ENCODE measurements around the gene MYBPC3.
"Not testable (repeated sequence)": the region's sequence is repeated elsewhere in the genome, so short reads cannot be mapped to it uniquely, and the experiment has no call there.

MYBPC3 gene

GRCh38 chr11:47338396-47339241 lies 13.9 kb downstream of the MYBPC3 start:
- DNase-seq (ENCODE audit: low spot score), result no peak

- no peak for DNase-seq (ENCODE audit: low spot score)
Observed at GRCh38 chr11:47337229-47337924, 15.1 kb downstream of the MYBPC3 start.

- DNase-seq (ENCODE audit: low spot score), result no peak
Observed at GRCh38 chr11:47336595-47336994, 15.9 kb downstream of the MYBPC3 start.

- DNase-seq (ENCODE audit: low spot score), result no peak
Observed at GRCh38 chr11:47335733-47336132, 16.8 kb downstream of the MYBPC3 start.

- not testable (repeated sequence) for DNase-seq (ENCODE audit: low spot score)
Observed at GRCh38 chr11:47334699-47335411, 17.6 kb downstream of the MYBPC3 start.

- DNase-seq (ENCODE audit: low spot score), result no peak
Observed at GRCh38 chr11:47333886-47334443, 18.5 kb downstream of the MYBPC3 start.

- no peak for DNase-seq (ENCODE audit: low spot score)
Observed at GRCh38 chr11:47333526-47333845, 19.0 kb downstream of the MYBPC3 start.

- DNase-seq (ENCODE audit: low spot score), result no peak
Observed at GRCh38 chr11:47332791-47333525, 19.5 kb downstream of the MYBPC3 start.

GRCh38 chr11:47332303-47332711 lies 20.2 kb downstream of the MYBPC3 start:
- no peak for DNase-seq (ENCODE audit: low spot score)

GRCh38 chr11:47331454-47332302 lies 20.8 kb downstream of the MYBPC3 start:
- no peak for DNase-seq (ENCODE audit: low spot score)

- DNase-seq (ENCODE audit: low spot score), result peak; percentile 87
Observed at GRCh38 chr11:47329987-47330931, 22.2 kb downstream of the MYBPC3 start.

- DNase-seq (ENCODE audit: low spot score), result no peak
Observed at GRCh38 chr11:47329431-47329986, 23.0 kb downstream of the MYBPC3 start.

- DNase-seq (ENCODE audit: low spot score), result no peak
Observed at GRCh38 chr11:47328449-47329390, 23.8 kb downstream of the MYBPC3 start.

GRCh38 chr11:47327949-47328348 lies 24.6 kb downstream of the MYBPC3 start:
- DNase-seq (ENCODE audit: low spot score), result no peak

- no peak for DNase-seq (ENCODE audit: low spot score)
Observed at GRCh38 chr11:47327025-47327424, 25.5 kb downstream of the MYBPC3 start.

- DNase-seq (ENCODE audit: low spot score), result no peak
Observed at GRCh38 chr11:47326198-47326597, 26.3 kb downstream of the MYBPC3 start.

GRCh38 chr11:47325271-47326041 lies 27.0 kb downstream of the MYBPC3 start:
- DNase-seq (ENCODE audit: low spot score), result peak; percentile 36

Measured in cerebellar cortex (tissue), 1 donor.